T-cell (primary cell): ENCODE data around the gene TAOK1. TPM values are rescaled to one million over a fixed set of nuclear protein-coding genes. Genes with fewer than 3 reads are reported as not detected.
A peak's percentile ranks its signal among the peaks of the same experiment; 100 is the strongest.

ENCODE experiments used
- ATAC-seq, 4 experiments: fragments of 200-7000 bp in 3 of 4; fragments of 150-1000 bp in 1 of 4; cut with Tn5 transposase; replicated peaks in 1 of 4; 1 replicate in 3 of 4; 2 replicates in 1 of 4; pipeline ENCODE4 v1.10.0; 2021; ENCODE audit warnings: moderate library complexity in 3 of 4, mild to moderate bottlenecking in 2 of 4, moderate number of reproducible peaks in 1 of 4
- CTCF ChIA-PET, 2 donors: fragments of 300-600 bp; sonication (Branson Sonifier 250); formaldehyde crosslinking; loops; one replicate each; lab custom pipeline; 2022; ENCODE audit warnings: antibody characterized with exemption in 2 of 2; lab: Charles Lee
- POLR2A ChIA-PET, 2 donors: fragments of 300-600 bp; sonication (Branson Sonifier 250); formaldehyde crosslinking; loops; one replicate each; lab custom pipeline; 2022; ENCODE audit warnings: antibody characterized with exemption in 2 of 2; lab: Charles Lee
- DNase-seq, 35 experiments: peaks; one replicate each; pipeline versions ENCODE4 v3.0.0 to v3.0.0-alpha.2; 2013 to 2023
- H3K27ac ChIP-seq: one replicate; pipeline ENCODE4 v1.5.1; 2013; ENCODE audit warnings: low read length
- H3K27me3 ChIP-seq, 2 experiments: replicated peaks in 1 of 2; 1 replicate in 1 of 2; 2 replicates in 1 of 2; pipeline versions ENCODE4 v1.6.1 to v1.7.0; 2013; ENCODE audit warnings: low read length in 1 of 2, mixed read lengths in 1 of 2; ENCODE audit not compliant: control insufficient read depth in 2 of 2, insufficient read depth in 2 of 2; ENCODE audit errors: extremely low read depth in 1 of 2
- H3K36me3 ChIP-seq, 2 donors: 1 replicate in 1 of 2; 2 replicates in 1 of 2; pipeline versions ENCODE4 v1.6.1 to v1.7.0; 2013; ENCODE audit warnings: low read length in 1 of 2; ENCODE audit not compliant: control insufficient read depth in 2 of 2, insufficient read depth in 1 of 2; ENCODE audit errors: extremely low read depth in 1 of 2
- H3K4me1 ChIP-seq, 2 experiments: 1 replicate in 1 of 2; 2 replicates in 1 of 2; pipeline versions ENCODE4 v1.6.1 to v1.7.0; 2013; ENCODE audit warnings: low read length in 2 of 2, mixed read lengths in 1 of 2; ENCODE audit not compliant: insufficient read depth in 2 of 2, control insufficient read depth in 1 of 2; ENCODE audit errors: extremely low read depth in 1 of 2
- H3K4me3 ChIP-seq, 2 donors: 1 replicate in 1 of 2; 2 replicates in 1 of 2; pipeline versions ENCODE4 v1.5.1 to v1.7.0; 2013; ENCODE audit warnings: mild to moderate bottlenecking in 2 of 2, low read length in 1 of 2, moderate library complexity in 1 of 2; ENCODE audit not compliant: control insufficient read depth in 1 of 2; ENCODE audit errors: extremely low read depth in 1 of 2
- H3K9me3 ChIP-seq: 2 replicates; pipeline ENCODE4 v1.7.0; 2013
- H3K27ac Mint-ChIP-seq, 2 donors: one replicate each; pipeline ENCODE4 v1.8.0; 2020 to 2021; ENCODE audit warnings: mild to moderate bottlenecking in 2 of 2, mixed read lengths in 2 of 2
- H3K27me3 Mint-ChIP-seq, 2 donors: one replicate each; pipeline ENCODE4 v1.8.0; 2021 to 2022; ENCODE audit warnings: mixed read lengths in 2 of 2
- H3K36me3 Mint-ChIP-seq: one replicate; pipeline ENCODE4 v1.8.0; 2021; ENCODE audit warnings: mixed read lengths
- H3K4me1 Mint-ChIP-seq, 3 donors: one replicate each; pipeline ENCODE4 v1.8.0; 2020 to 2022; ENCODE audit warnings: mixed read lengths in 3 of 3, mild to moderate bottlenecking in 1 of 3
- H3K4me3 Mint-ChIP-seq, 3 donors: one replicate each; pipeline ENCODE4 v1.8.0; 2020 to 2022; ENCODE audit warnings: mild to moderate bottlenecking in 3 of 3, mixed read lengths in 3 of 3, moderate library complexity in 3 of 3
- H3K9me3 Mint-ChIP-seq, 3 donors: one replicate each; pipeline ENCODE4 v1.8.0; 2020 to 2022; ENCODE audit warnings: mixed read lengths in 3 of 3
- WGBS: methylation state at CpG from one replicate; pipeline ENCODE4 v1.1.5; 2013; ENCODE audit warnings: missing lambda C conversion rate; ENCODE audit not compliant: insufficient coverage; 5-methylcytosine and 5-hydroxymethylcytosine counted together
- total RNA-seq, 35 experiments: library from RNA in 6 of 35; stranded (reverse) in 6 of 35; fragments of 120-200 nt in 1 of 35; gene quantifications; one replicate each; pipeline versions ENCODE4 v1.2.1 to v1.2.4 and lab custom pipeline; 2013 to 2026

The TAOK1 gene
- total RNA-seq, 5 donors from 2014 or later (not counting 1 experiment from before 2014, with no cell fraction given), result 57.7 to 63.4 (median 61.7) TPM

DNA sequence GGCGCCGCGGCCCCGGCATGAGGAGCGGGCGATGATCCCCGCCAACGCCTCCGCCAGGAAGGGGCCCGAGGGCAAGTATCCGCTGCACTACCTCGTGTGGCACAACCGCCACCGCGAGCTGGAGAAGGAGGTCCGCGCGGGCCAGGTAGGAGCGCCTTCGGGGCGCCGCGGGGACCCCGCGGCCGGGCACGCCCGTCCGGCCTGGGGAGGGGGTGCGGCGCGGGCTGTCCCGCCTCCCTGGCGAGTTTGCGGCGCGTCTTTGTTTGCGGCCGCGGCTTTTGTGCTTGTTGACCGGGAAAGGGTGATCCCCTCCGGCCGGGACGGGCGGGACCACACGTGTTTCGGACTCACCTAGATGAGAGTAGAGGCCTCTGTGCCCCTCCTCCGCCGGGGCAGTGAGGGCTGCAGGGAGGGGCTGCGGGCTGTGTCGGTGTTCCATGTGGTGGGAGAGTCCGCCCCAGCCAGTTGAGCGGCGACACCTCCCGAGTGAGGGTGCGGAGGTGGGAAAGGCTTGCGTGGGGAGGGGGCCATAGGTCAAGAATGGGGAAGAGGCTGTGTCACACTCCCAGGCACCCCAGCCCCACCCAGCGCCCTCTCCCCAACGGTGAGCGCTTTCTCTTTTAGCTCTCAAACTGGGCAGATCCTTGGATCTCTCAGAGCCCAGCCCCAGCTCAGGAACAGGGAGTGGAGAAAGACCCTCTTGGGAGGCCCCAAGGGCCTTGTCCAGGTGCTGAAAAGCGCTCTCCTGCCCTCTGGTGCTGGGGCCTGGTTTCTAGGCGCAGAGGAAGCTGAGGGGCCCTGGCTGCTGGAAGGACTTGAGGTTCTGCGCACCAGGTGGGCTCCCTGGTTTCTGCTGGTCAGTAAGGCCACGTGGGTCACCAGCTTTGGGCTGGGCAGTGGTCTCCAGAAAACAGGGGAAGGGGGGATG is 203.7 kb downstream of the TAOK1 start:
- no peak for ATAC-seq
- H3K27ac ChIP-seq, result no peak overlapping the region
- H3K27me3 ChIP-seq, result peaks cover 0 to 21% of the 10 kb centered on the region in 2 experiments
- H3K4me3 ChIP-seq, result peak overlapping the region; percentile 41 to 69
- Mint-ChIP-seq H3K4me3 (peak overlapping the region; percentile 67 to 83 (median 72)), H3K9me3 (no peaks in the 10 kb centered on the region), H3K36me3 (no peaks in the 10 kb centered on the region), H3K27me3 (no peaks in the 10 kb centered on the region), H3K4me1 (peaks cover 24 to 35% (median 33%) of the 10 kb centered on the region in 3 donors), H3K27ac (no peak overlapping the region)
- POLR2A ChIA-PET, result no interaction called here
- no peaks in the 10 kb centered on the region for H3K9me3 ChIP-seq
- 5% methylated on average over 45 of the region's 64 CpGs for WGBS
- H3K4me1 ChIP-seq, result peaks cover 27 to 47% of the 10 kb centered on the region in 2 experiments
- no peaks in the 10 kb centered on the region for H3K36me3 ChIP-seq
- peak in 7 of 35 experiments; percentile 16 to 46 (median 24) for DNase-seq
- CTCF ChIA-PET, result interaction anchor here (0.5 to 4.4 kb wide), 5 partner anchors 13 to 921 kb away, joined by 4 to 56 read pairs (median 6); no protein-coding TSS in a partner anchor

DNA sequence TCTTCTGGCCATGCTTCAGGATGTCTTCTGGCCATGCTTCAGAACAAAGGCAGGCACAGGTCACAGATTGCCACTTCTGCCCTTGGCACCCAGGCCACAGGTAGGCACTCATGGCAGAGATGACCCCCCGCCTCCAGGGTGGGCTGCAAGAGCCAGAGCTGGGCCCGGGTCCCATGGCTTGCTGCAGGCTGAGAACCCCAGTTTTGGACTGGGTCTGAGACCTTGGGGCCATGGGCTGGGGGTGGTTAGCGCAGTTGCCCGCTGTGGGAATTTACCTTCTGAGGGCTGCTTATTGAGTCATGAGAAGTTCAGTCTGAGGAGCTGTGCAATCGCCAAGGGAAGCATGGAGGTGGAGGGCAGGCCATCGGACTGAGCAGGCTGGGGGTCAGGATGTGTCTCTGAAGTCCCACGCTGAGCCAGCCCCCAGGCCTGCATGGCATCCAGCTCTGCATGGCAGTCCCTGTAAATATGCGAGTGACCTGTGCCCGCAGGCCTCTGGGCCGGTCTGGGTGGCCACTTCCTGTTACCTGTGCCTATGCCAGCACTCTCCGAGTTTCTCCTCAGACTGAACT is 204.4 kb downstream of the TAOK1 start:
- ATAC-seq, result no peak
- Histone ChIP-seq H3K9me3 (no peaks in the 10 kb centered on the region), H3K27ac (no peak overlapping the region), H3K4me3 (no peak overlapping the region), H3K4me1 (peaks cover 27 to 47% of the 10 kb centered on the region in 2 experiments), H3K27me3 (peaks cover 0 to 21% of the 10 kb centered on the region in 2 experiments), H3K36me3 (no peaks in the 10 kb centered on the region)
- 86% methylated on average over 10 of the region's 11 CpGs for WGBS
- no peak for DNase-seq
- ChIA-PET CTCF (interaction anchor here (0.6 to 4.4 kb wide), 3 partner anchors 14 to 922 kb away, joined by 4 to 56 read pairs (median 4); no protein-coding TSS in a partner anchor), POLR2A (no interaction called here)
- no peaks in the 10 kb centered on the region for H3K27me3 Mint-ChIP-seq
- peaks cover 24 to 35% (median 33%) of the 10 kb centered on the region in 3 donors for H3K4me1 Mint-ChIP-seq
- H3K9me3 Mint-ChIP-seq, result no peaks in the 10 kb centered on the region
- no peaks in the 10 kb centered on the region for H3K36me3 Mint-ChIP-seq
- no peak overlapping the region for H3K27ac Mint-ChIP-seq
- H3K4me3 Mint-ChIP-seq, result peak overlapping the region; percentile 67 to 83 (median 72)

DNA sequence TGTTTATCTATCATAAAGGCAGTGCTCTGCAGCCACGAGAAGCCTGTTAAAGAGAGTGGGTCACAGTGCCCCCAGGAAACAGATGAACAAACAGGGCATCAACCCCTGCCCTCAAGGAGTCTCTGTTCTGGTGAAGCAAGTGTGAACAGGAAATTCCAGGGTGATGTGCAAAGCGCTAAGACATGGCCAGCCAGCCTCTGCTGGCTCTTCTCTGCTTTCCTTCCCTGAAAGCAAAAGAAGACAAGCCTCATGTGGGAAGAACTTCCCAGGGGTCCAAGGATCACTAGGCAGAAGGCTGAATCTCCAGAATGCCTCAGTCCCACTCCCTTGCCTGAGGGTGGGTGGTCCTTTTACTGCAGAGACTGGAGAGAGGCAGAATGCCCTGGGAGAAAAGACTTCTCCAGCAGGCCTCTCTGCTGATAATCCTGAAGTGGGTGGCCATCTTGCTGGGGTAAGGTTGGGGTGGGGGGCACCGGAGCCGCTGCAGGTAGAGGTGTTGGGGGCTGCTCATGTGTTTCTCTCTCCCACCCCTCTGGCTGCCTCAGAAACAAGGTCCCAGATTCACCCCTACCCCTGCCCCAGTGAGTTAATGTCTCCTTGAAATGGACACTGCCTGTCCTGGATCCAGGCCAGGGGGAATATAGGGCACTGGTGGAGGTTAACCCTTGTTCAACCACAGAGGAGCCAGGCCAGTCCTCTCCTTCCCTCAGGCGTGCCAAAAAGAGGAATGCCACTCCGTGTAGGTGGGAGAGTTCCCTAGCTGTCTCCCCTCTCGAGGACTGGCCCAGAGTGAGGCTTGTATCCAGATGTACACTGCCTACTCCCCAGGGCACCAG is 205.2 kb downstream of the TAOK1 start:
- ATAC-seq (no peak), DNase-seq (no peak)
- POLR2A ChIA-PET, result interaction anchor here in 1 of 2 donors (0.6 kb wide), 1 partner anchor 136 kb away, joined by 3 read pairs; no protein-coding TSS in a partner anchor
- H3K4me1 Mint-ChIP-seq, result peaks cover 19 to 29% (median 29%) of the 10 kb centered on the region in 3 donors
- Histone ChIP-seq H3K4me3 (no peak overlapping the region), H3K27ac (no peak overlapping the region), H3K9me3 (no peaks in the 10 kb centered on the region), H3K36me3 (no peaks in the 10 kb centered on the region), H3K4me1 (peaks cover 21 to 40% of the 10 kb centered on the region in 2 experiments), H3K27me3 (peaks cover 0 to 21% of the 10 kb centered on the region in 2 experiments)
- CTCF ChIA-PET, result interaction anchor here in 1 of 2 donors (1.3 kb wide), 1 partner anchor 15 kb away, joined by 4 read pairs; no protein-coding TSS in a partner anchor
- WGBS, result 100% methylated on average over 1 of the region's 7 CpGs
- H3K4me3 Mint-ChIP-seq, result peak overlapping the region; percentile 67 to 83 (median 72)
- no peaks in the 10 kb centered on the region for H3K27me3 Mint-ChIP-seq
- no peak overlapping the region for H3K27ac Mint-ChIP-seq
- H3K36me3 Mint-ChIP-seq, result no peaks in the 10 kb centered on the region
- no peaks in the 10 kb centered on the region for H3K9me3 Mint-ChIP-seq

DNA sequence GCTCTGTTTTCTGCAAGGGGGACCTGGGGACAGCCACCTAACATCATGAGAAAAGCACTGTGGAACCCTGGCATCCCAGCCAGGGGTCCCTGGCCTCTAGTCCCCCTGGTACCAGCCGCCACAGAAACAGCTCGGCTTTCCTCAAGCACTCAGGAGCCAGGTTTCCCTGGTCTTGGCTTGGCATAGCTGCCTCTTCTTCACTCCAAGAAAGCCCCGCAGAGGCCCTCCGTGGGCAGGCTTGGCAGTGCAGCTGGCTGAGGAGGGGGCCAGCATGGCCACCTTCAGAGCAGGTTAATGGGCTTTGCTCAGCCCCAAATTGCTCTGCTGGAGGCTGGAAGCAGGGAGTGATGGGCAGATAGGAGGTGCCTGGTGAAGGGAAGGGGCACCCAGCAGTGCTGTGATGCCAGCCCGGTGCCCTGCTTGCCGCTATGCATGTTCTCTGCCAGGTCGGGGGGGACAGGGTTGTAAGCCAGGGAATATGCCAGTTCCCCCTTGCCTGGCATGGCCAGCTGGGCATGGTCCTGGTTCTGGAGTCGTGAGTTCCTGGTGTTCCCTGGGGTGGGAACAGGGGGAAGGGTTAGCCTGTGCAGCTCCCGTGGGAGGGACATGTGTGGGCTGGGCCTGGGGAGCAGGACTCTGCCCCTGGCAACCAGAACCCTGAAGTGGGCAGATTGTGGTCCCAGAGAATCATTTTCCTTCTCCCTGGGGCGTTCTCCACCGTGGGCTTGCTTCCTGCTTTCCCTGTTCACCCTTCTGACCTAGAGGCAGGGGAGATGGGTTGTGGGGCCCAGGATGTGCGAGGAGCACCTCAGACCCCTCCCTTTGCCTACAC is 206.0 kb downstream of the TAOK1 start:
- Mint-ChIP-seq H3K27ac (no peak overlapping the region), H3K36me3 (no peaks in the 10 kb centered on the region), H3K27me3 (no peaks in the 10 kb centered on the region), H3K9me3 (no peaks in the 10 kb centered on the region), H3K4me3 (no peak overlapping the region), H3K4me1 (peaks cover 11 to 21% (median 20%) of the 10 kb centered on the region in 3 donors)
- no peak for ATAC-seq
- Histone ChIP-seq H3K9me3 (no peaks in the 10 kb centered on the region), H3K4me3 (no peak overlapping the region), H3K4me1 (peaks cover 16 to 31% of the 10 kb centered on the region in 2 experiments), H3K27ac (no peak overlapping the region), H3K36me3 (no peaks in the 10 kb centered on the region), H3K27me3 (peaks cover 0 to 21% of the 10 kb centered on the region in 2 experiments)
- ChIA-PET CTCF (no interaction called here), POLR2A (interaction anchor here in 1 of 2 donors (0.6 kb wide), 1 partner anchor 137 kb away, joined by 3 read pairs; no protein-coding TSS in a partner anchor)
- 92% methylated on average over 8 of the region's 12 CpGs for WGBS
- no peak for DNase-seq

DNA sequence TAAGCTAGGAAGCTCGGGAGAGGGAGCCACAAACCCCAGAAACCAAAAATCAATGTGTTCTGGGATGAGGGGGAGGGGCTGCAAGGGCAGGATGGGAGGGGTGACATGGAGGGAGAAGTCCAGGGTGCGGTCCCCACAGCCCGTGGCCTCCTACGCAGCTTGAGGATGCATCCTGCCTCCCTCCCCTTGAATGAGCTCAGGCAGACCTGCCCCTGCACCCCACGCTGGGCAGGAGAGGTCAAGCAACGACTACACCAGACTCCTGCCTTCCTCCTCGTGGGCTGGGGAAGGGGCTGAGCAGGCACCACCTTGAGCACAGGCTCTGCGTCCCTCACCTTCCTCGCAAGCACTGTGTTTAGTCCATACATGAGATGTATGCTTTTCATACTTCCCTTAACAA is 206.6 kb downstream of the TAOK1 start:
- Mint-ChIP-seq H3K4me1 (peaks cover 4 to 15% (median 14%) of the 10 kb centered on the region in 3 donors), H3K27ac (no peak overlapping the region), H3K36me3 (no peaks in the 10 kb centered on the region), H3K4me3 (no peak overlapping the region), H3K9me3 (no peaks in the 10 kb centered on the region), H3K27me3 (no peaks in the 10 kb centered on the region)
- no peak overlapping the region for H3K4me3 ChIP-seq
- H3K36me3 ChIP-seq, result no peaks in the 10 kb centered on the region
- DNase-seq, result no peak
- CTCF ChIA-PET, result interaction anchor here in 1 of 2 donors (0.6 kb wide), 1 partner anchor 19 kb away, joined by 3 read pairs; no protein-coding TSS in a partner anchor
- no peak overlapping the region for H3K27ac ChIP-seq
- POLR2A ChIA-PET, result no interaction called here
- peaks cover 11 to 25% of the 10 kb centered on the region in 2 experiments for H3K4me1 ChIP-seq
- H3K9me3 ChIP-seq, result no peaks in the 10 kb centered on the region
- H3K27me3 ChIP-seq, result peaks cover 0 to 21% of the 10 kb centered on the region in 2 experiments
- no peak for ATAC-seq
- WGBS, result 88% methylated on average over 8 of the region's 9 CpGs
